GM12864 (cell line): ENCODE results near the gene MAPKAP1.

Source experiments
- DNase-seq: peaks from one replicate; pipeline ENCODE4 v3.0.0-alpha.2; 2011; ENCODE audit warnings: low read depth
- H3K4me3 ChIP-seq: 2 replicates; pipeline ENCODE4 v1.5.1; 2011; ENCODE audit warnings: mild to moderate bottlenecking, low read depth, low read length, control low read depth
- TF ChIP-seq, protein P1 (sequence below): IDR thresholded peaks from 2 replicates; pipeline ENCODE4 v1.5.1; 2011; ENCODE audit warnings: low read depth, mild to moderate bottlenecking, moderate library complexity, low read length, control low read depth, inconsistent platforms; ENCODE audit errors: missing control alignments

MAPKAP1 gene

DNA sequence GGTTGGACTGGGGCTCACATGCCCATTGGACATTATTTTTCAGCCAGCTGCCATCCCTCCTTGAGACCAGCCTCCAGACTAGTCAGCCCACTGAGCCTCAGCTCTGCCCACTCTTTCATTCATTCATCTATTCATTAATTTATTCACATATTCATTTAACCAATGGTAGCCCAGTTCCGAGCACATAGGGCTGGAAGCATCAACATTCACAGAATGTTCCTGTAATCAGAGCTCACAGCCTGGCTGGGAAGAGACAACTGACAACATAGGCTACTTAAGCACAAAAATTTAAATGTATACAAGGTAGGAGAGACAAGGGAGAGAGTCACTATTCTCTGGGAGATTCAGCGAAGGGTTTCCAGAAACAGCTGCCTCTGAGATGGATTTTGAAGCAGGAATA, 23.2 kb upstream of the MAPKAP1 start:
- TF ChIP-seq, protein P1, sequence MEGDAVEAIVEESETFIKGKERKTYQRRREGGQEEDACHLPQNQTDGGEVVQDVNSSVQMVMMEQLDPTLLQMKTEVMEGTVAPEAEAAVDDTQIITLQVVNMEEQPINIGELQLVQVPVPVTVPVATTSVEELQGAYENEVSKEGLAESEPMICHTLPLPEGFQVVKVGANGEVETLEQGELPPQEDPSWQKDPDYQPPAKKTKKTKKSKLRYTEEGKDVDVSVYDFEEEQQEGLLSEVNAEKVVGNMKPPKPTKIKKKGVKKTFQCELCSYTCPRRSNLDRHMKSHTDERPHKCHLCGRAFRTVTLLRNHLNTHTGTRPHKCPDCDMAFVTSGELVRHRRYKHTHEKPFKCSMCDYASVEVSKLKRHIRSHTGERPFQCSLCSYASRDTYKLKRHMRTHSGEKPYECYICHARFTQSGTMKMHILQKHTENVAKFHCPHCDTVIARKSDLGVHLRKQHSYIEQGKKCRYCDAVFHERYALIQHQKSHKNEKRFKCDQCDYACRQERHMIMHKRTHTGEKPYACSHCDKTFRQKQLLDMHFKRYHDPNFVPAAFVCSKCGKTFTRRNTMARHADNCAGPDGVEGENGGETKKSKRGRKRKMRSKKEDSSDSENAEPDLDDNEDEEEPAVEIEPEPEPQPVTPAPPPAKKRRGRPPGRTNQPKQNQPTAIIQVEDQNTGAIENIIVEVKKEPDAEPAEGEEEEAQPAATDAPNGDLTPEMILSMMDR, result no peak
- no peak overlapping the region for H3K4me3 ChIP-seq
- no peak for DNase-seq

DNA sequence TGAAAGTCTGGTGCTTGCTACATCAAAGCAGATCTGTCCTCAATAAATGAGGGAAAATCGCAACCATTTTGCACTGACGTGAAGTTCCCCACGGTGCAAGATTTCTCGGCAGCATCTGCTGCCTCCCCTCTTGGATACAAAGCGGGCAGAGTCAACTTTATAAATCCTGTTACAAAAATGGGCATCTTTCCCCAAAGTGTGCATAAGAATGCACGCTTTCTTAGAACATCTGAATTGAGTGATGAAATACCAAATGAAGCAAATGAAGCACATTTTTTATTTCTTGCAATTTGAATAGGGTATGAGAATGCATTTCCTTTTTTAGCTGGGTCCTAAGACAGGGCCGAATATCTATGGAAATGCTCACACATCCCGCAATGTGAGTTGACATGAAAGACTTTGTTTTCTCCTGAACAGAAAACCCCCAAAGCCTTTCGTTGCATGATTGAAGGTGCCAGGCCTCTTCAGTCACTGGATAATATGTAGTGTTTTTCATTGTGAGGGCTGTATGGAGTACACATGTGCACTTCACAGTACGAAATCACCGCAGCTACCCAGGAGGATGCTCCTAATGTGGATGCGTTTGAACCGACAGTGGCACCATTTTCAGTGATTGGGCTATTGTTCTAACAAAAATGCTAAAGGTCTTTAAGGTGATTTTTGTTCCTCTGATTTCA, 19.6 kb upstream of the MAPKAP1 start:
- H3K4me3 ChIP-seq, result no peak overlapping the region
- DNase-seq, result no peak
- TF ChIP-seq, protein P1, result no peak

DNA sequence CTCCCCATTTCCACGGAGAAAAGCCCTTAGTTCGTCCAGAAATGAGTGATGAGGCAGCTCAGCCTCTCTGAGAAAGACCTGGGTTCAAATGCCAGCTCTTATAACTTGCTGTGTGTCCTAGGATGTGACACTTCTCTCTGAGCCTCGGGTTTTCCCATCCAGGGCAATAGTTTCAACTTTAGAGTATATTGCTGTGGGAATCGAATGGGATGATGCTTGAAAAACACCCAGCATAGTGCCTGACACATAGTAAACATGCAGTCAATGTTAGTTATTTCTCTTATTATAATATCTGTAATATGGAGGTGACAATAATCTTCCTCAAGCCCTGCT, 430 bp upstream of the MAPKAP1 start:
- H3K4me3 ChIP-seq, result peak overlapping the region; percentile 87
- TF ChIP-seq, protein P1, result no peak
- no peak for DNase-seq

DNA sequence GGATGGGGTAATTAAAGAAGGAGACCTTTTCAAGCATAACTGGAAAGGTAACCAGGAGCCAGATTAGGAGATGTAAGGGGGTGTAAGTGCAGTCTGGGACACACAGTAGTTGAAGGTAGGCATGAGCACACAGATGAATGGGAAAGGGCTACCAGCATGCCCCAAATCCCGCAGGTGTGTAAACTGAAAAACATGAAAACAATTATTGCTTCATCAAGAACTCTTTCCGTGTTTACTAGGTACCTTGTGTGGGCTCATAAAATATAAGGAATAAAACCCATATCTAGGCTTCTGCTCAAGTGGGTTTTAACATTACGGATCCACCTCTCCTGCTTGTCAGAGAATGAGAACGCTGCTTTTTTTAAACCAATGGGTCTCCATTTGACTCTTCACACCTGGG, 1.1 kb downstream of the MAPKAP1 start:
- TF ChIP-seq, protein P1, result no peak
- DNase-seq, result no peak
- H3K4me3 ChIP-seq, result peak overlapping the region; percentile 87

DNA sequence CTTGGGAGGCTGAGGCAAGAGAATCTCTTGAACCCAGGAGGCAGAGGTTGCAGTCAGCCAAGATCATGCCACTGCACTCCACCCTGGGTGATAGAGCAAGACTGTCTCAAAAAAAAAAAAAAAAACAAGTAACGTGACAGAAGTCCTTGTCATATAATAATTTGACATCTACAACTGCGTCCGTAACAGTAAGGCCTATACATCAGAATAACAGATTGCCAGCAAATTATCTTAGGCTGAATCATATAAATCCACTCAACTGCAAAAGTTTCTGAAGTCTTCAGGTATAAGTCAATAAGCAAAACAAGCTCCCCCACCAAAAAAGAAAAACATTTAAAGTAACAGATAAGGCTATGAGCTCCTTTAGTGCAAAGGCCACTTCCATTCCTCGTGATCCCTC, 3.3 kb downstream of the MAPKAP1 start:
- no peak overlapping the region for H3K4me3 ChIP-seq
- TF ChIP-seq, protein P1, result no peak
- DNase-seq, result no peak

DNA sequence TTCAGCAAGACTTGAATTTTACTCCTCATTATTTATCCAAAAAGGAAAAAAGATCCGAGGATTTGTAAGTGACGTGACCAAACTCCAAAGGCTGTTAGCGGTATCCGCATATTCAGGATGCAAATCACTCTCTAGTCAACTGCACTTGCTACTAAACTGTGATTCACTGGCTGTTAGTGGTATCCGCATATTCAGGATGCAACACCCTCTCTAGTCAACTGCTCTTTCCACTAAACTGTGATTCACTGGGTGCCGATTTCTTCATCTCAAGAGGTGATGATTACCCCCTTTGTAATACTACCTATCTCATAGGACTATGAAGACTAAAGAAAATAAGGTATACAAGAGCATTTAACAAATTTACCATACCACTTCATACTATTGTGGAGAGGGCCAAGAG, 5.7 kb downstream of the MAPKAP1 start:
- TF ChIP-seq, protein P1, result no peak
- peak overlapping the region; percentile 41; the same call in 1 of the 2 replicates for H3K4me3 ChIP-seq
- DNase-seq, result no peak

DNA sequence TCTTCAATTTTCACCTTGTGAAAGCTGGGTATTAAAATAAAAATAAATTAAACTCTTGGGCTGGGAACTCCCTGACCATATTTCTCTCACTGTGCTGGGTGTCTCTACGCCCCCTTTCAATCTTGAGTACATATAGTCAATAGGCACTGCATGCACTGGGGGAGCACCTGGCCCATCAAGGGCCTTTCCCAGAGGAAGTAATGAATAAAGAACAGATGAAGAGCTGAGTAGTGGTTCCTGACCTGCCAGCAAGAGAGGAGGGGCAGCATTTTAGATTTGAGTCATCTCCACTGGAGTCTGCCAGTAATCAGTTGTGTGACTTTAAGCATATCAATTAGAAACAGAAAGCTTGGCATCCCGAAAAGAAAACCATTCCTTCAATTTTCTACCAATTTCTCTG, 6.2 kb downstream of the MAPKAP1 start:
- H3K4me3 ChIP-seq, result peak overlapping the region; percentile 41; the same call in 1 of the 2 replicates
- DNase-seq, result peak; percentile 72
- TF ChIP-seq, protein P1, result no peak
